H9 (cell line): ENCODE data around the gene DUS2. TPM values are rescaled to one million over a fixed set of nuclear protein-coding genes. Genes with fewer than 3 reads are reported as not detected.

Source experiments
- DNase-seq: peaks from one replicate; pipeline ENCODE4 v3.0.0-alpha.2; 2017
- H2AFZ ChIP-seq: one replicate; pipeline ENCODE4 v1.6.1; 2013; ENCODE audit warnings: mild to moderate bottlenecking, low read length, control low read depth, moderate library complexity
- H2AK5ac ChIP-seq: 2 replicates; pipeline ENCODE4 v1.6.1; 2013; ENCODE audit warnings: low read length, control low read depth, mixed read lengths; ENCODE audit not compliant: insufficient read length
- H2BK120ac ChIP-seq: one replicate; pipeline ENCODE4 v1.6.1; 2013; ENCODE audit warnings: low read depth, mild to moderate bottlenecking, low read length, control low read depth, inconsistent platforms; ENCODE audit not compliant: poor library complexity, severe bottlenecking
- H2BK12ac ChIP-seq: 2 replicates; pipeline ENCODE4 v1.6.1; 2013; ENCODE audit warnings: low read length, control low read depth, mixed read lengths, low read depth; ENCODE audit not compliant: insufficient read length
- H2BK15ac ChIP-seq: 2 replicates; pipeline ENCODE4 v1.6.1; 2013; ENCODE audit warnings: low read depth, low read length, control low read depth
- H2BK20ac ChIP-seq: one replicate; pipeline ENCODE4 v1.6.1; 2013; ENCODE audit warnings: low read depth, mild to moderate bottlenecking, low read length, control low read depth, inconsistent platforms; ENCODE audit not compliant: poor library complexity, severe bottlenecking
- H2BK5ac ChIP-seq: 2 replicates; pipeline ENCODE4 v1.6.1; 2013; ENCODE audit warnings: low read length, control low read depth, mixed read lengths; ENCODE audit not compliant: insufficient read length
- H3K14ac ChIP-seq: 2 replicates; pipeline ENCODE4 v1.6.1; 2013; ENCODE audit warnings: low read length, control low read depth; ENCODE audit not compliant: insufficient read depth
- H3K18ac ChIP-seq: 2 replicates; pipeline ENCODE4 v1.6.1; 2013; ENCODE audit warnings: low read depth, mild to moderate bottlenecking, mixed read lengths, low read length, control low read depth; ENCODE audit not compliant: insufficient read length
- H3K23ac ChIP-seq: 2 replicates; pipeline ENCODE4 v1.6.1; 2013; ENCODE audit warnings: low read length, control low read depth, mixed read lengths, low read depth; ENCODE audit not compliant: insufficient read length
- H3K23me2 ChIP-seq: 2 replicates; pipeline ENCODE4 v1.6.1; 2013; ENCODE audit warnings: low read depth, mild to moderate bottlenecking, mixed read lengths, low read length, control low read depth; ENCODE audit not compliant: insufficient read length, poor library complexity, severe bottlenecking
- H3K27ac ChIP-seq: 2 replicates; pipeline ENCODE4 v1.5.1; 2013; ENCODE audit warnings: low read length, control low read depth, mixed read lengths, low read depth; ENCODE audit not compliant: insufficient read length
- H3K27me3 ChIP-seq: 2 replicates; pipeline ENCODE4 v1.6.1; 2013; ENCODE audit warnings: low read length, control low read depth, inconsistent platforms; ENCODE audit not compliant: insufficient read depth
- H3K4ac ChIP-seq: 2 replicates; pipeline ENCODE4 v1.6.1; 2013; ENCODE audit warnings: low read depth, mild to moderate bottlenecking, control low read depth, inconsistent platforms, low read length, moderate library complexity
- H3K4me1 ChIP-seq: 2 replicates; pipeline ENCODE4 v1.6.1; 2013; ENCODE audit warnings: low read length, control low read depth, inconsistent platforms; ENCODE audit not compliant: insufficient read depth
- H3K4me2 ChIP-seq: 2 replicates; pipeline ENCODE4 v1.6.1; 2013; ENCODE audit warnings: low read length, control low read depth, mixed read lengths; ENCODE audit not compliant: insufficient read length, insufficient read depth
- H3K56ac ChIP-seq: 2 replicates; pipeline ENCODE4 v1.6.1; 2013; ENCODE audit warnings: low read depth, mild to moderate bottlenecking, mixed read lengths, low read length, control low read depth; ENCODE audit not compliant: insufficient read length
- H3K79me1 ChIP-seq: 2 replicates; pipeline ENCODE4 v1.6.1; 2013; ENCODE audit warnings: low read depth, mild to moderate bottlenecking, moderate library complexity, low read length, control low read depth, inconsistent platforms; ENCODE audit not compliant: insufficient read depth, poor library complexity, severe bottlenecking
- H3K79me2 ChIP-seq: 2 replicates; pipeline ENCODE4 v1.6.1; 2013; ENCODE audit warnings: low read length, control low read depth, inconsistent platforms; ENCODE audit not compliant: insufficient read depth
- H3K9ac ChIP-seq: 2 replicates; pipeline ENCODE4 v1.6.1; 2013; ENCODE audit warnings: low read length, control low read depth, mixed read lengths; ENCODE audit not compliant: insufficient read length; ENCODE audit errors: extremely low read depth
- H3K9me3 ChIP-seq: one replicate; pipeline ENCODE4 v1.6.1; 2013; ENCODE audit warnings: low read depth, low read length, inconsistent platforms; ENCODE audit not compliant: control insufficient read depth
- H3T11ph ChIP-seq: one replicate; pipeline ENCODE4 v1.6.1; 2013; ENCODE audit warnings: mild to moderate bottlenecking, low read length, control low read depth, inconsistent platforms
- H4K20me1 ChIP-seq: one replicate; pipeline ENCODE4 v1.6.1; 2013; ENCODE audit not compliant: control insufficient read depth, insufficient read length, insufficient read depth
- H4K5ac ChIP-seq: 2 replicates; pipeline ENCODE4 v1.6.1; 2013; ENCODE audit warnings: low read depth, mild to moderate bottlenecking, mixed read lengths, low read length, control low read depth; ENCODE audit not compliant: insufficient read length
- H4K8ac ChIP-seq: replicated peaks from 2 replicates; pipeline ENCODE4 v1.6.1; 2013; ENCODE audit warnings: low read length, control low read depth, mixed read lengths, low read depth; ENCODE audit not compliant: insufficient read length
- H4K91ac ChIP-seq: 2 replicates; pipeline ENCODE4 v1.6.1; 2013; ENCODE audit warnings: low read depth, mild to moderate bottlenecking, moderate library complexity, mixed read lengths, low read length, control low read depth; ENCODE audit not compliant: insufficient read length
- H3K27ac Mint-ChIP-seq, 3 experiments: 2 replicates in 2 of 3; 3 replicates in 1 of 3; pipeline ENCODE4 v1.8.0; 2020 to 2021; ENCODE audit warnings: mixed read lengths in 3 of 3, mild to moderate bottlenecking in 1 of 3, moderate library complexity in 1 of 3
- H3K27me3 Mint-ChIP-seq: 2 replicates; pipeline ENCODE4 v1.8.0; 2021; ENCODE audit warnings: low read depth, mild to moderate bottlenecking, moderate library complexity, mixed read lengths
- H3K36me3 Mint-ChIP-seq, 3 experiments: 2 replicates in 2 of 3; 3 replicates in 1 of 3; pipeline ENCODE4 v1.8.0; 2020 to 2021; ENCODE audit warnings: low read depth in 3 of 3, mixed read lengths in 3 of 3; ENCODE audit not compliant: insufficient read depth in 1 of 3
- H3K4me1 Mint-ChIP-seq, 2 experiments: 2 replicates each; pipeline ENCODE4 v1.8.0; 2020; ENCODE audit warnings: mixed read lengths in 2 of 2
- H3K4me3 Mint-ChIP-seq, 2 experiments: 2 replicates in 1 of 2; 3 replicates in 1 of 2; pipeline ENCODE4 v1.8.0; 2020 to 2021; ENCODE audit warnings: mild to moderate bottlenecking in 2 of 2, mixed read lengths in 2 of 2, moderate library complexity in 1 of 2
- H3K9me3 Mint-ChIP-seq, 2 experiments: 2 replicates in 1 of 2; 3 replicates in 1 of 2; pipeline ENCODE4 v1.8.0; 2020; ENCODE audit warnings: mild to moderate bottlenecking in 2 of 2, mixed read lengths in 2 of 2, moderate library complexity in 1 of 2
- WGBS: extraction: QIAGEN DNeasy Blood & Tissue Kit; methylation state at CpG from one replicate; pipeline ENCODE4 v1.1.7; 2013; ENCODE audit warnings: missing lambda C conversion rate, low lambda C conversion rate, mixed read lengths; ENCODE audit not compliant: insufficient read length; ENCODE audit errors: extremely low coverage; 5-methylcytosine and 5-hydroxymethylcytosine counted together
- total RNA-seq: library from RNA; stranded (reverse); gene quantifications from 2 replicates; pipeline ENCODE4 v1.2.1, GENCODE V29; 2021
- TF ChIP-seq, protein P1 (sequence below): fragments of 200-600 bp; sonication (generic); conservative IDR thresholded peaks from 3 replicates; pipeline ENCODE4 v1.8.0; 2021; ENCODE audit warnings: antibody characterized with exemption, mild to moderate bottlenecking

The DUS2 gene
- total RNA-seq, 1 experiment from 2014 or later, result 28.5 TPM

- Histone ChIP-seq H4K5ac (no peak overlapping the region), H3K56ac (no peak overlapping the region), H4K20me1 (no peaks in the 10 kb centered on the region), H3K9ac (no peak overlapping the region), H3K14ac (no peak overlapping the region), H3K4ac (no peak overlapping the region), H2BK5ac (no peak overlapping the region), H3K23ac (no peak overlapping the region), H3K4me1 (0 out of 2 replicates have a peak, but pooled peaks cover 3% of the 10 kb centered on the region), H4K8ac (no peak overlapping the region), H2BK12ac (no peak overlapping the region), H3K79me2 (peaks cover 15% of the 10 kb centered on the region; the same call in 1 of the 2 replicates), H2BK120ac (no peak overlapping the region), H3T11ph (no peak overlapping the region), H3K27me3 (no peaks in the 10 kb centered on the region), H2AFZ (no peak overlapping the region), H3K79me1 (peaks cover 4% of the 10 kb centered on the region), H2BK20ac (no peak overlapping the region), H3K23me2 (peaks cover 6% of the 10 kb centered on the region), H2AK5ac (no peak overlapping the region), H3K4me2 (no peak overlapping the region), H3K18ac (no peak overlapping the region), H3K9me3 (no peaks in the 10 kb centered on the region), H4K91ac (no peak overlapping the region), H3K27ac (no peak overlapping the region), H2BK15ac (no peak overlapping the region)
- TF ChIP-seq, protein P1, sequence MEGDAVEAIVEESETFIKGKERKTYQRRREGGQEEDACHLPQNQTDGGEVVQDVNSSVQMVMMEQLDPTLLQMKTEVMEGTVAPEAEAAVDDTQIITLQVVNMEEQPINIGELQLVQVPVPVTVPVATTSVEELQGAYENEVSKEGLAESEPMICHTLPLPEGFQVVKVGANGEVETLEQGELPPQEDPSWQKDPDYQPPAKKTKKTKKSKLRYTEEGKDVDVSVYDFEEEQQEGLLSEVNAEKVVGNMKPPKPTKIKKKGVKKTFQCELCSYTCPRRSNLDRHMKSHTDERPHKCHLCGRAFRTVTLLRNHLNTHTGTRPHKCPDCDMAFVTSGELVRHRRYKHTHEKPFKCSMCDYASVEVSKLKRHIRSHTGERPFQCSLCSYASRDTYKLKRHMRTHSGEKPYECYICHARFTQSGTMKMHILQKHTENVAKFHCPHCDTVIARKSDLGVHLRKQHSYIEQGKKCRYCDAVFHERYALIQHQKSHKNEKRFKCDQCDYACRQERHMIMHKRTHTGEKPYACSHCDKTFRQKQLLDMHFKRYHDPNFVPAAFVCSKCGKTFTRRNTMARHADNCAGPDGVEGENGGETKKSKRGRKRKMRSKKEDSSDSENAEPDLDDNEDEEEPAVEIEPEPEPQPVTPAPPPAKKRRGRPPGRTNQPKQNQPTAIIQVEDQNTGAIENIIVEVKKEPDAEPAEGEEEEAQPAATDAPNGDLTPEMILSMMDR, result no peak
- H3K4me3 Mint-ChIP-seq, result no peak overlapping the region
- peaks cover 23 to 31% of the 10 kb centered on the region in 2 experiments for H3K4me1 Mint-ChIP-seq
- WGBS, result no CpG with 5 or more reads among the region's 4 CpGs
- peaks cover 0 to 2% (median 0%) of the 10 kb centered on the region in 3 experiments; a peak in 1 of 7 replicates for H3K36me3 Mint-ChIP-seq
- H3K9me3 Mint-ChIP-seq, result peaks cover 0 to 3% of the 10 kb centered on the region in 2 experiments; a peak in 1 of 5 replicates
- no peaks in the 10 kb centered on the region for H3K27me3 Mint-ChIP-seq
- no peak for DNase-seq
- no peak overlapping the region for H3K27ac Mint-ChIP-seq
Observed at GRCh38 chr16:68089067-68089466, 66.0 kb downstream of the DUS2 start.
